HepG2 (cell line): ENCODE measurements around the gene AGPAT3.

Experiments
- ATF1 ChIP-seq: IDR thresholded peaks from 2 replicates; pipeline ENCODE4 v1.6.1; 2016; ENCODE audit warnings: mild to moderate bottlenecking, control low read depth
- ELF4 ChIP-seq: sonication (generic); formaldehyde crosslinking; IDR thresholded peaks from 2 replicates; pipeline ENCODE4 v1.5.0; 2020; ENCODE audit warnings: missing genetic modification reagents, mild to moderate bottlenecking, moderate library complexity, borderline replicate concordance
- ESRRA ChIP-seq: sonication (generic); formaldehyde crosslinking; IDR thresholded peaks from 2 replicates; pipeline ENCODE4 v1.5.1; 2020; ENCODE audit warnings: mild to moderate bottlenecking, low read depth, missing genetic modification reagents
- MTF1 ChIP-seq: sonication (generic); formaldehyde crosslinking; IDR thresholded peaks from 2 replicates; pipeline ENCODE4 v1.5.0; 2020; ENCODE audit warnings: missing genetic modification reagents
- POLR2A ChIP-seq, 2 experiments: IDR thresholded peaks; 2 replicates each; pipeline ENCODE4 v1.6.1; 2011; ENCODE audit warnings: low read depth in 2 of 2, low read length in 2 of 2, mild to moderate bottlenecking in 1 of 2, moderate library complexity in 1 of 2; ENCODE audit not compliant: insufficient read depth in 1 of 2
- POLR2AphosphoS2 ChIP-seq: IDR thresholded peaks from 2 replicates; pipeline ENCODE4 v1.6.1; 2011; ENCODE audit warnings: low read depth, low read length, improper control_type of control experiment
- PRDM10 ChIP-seq: sonication (generic); formaldehyde crosslinking; IDR thresholded peaks from 2 replicates; pipeline ENCODE4 v1.4.0; 2020; ENCODE audit warnings: low read depth, missing genetic modification reagents
- THAP8 ChIP-seq: sonication (generic); formaldehyde crosslinking; IDR thresholded peaks from 2 replicates; pipeline ENCODE4 v1.5.1; 2020; ENCODE audit warnings: missing genetic modification reagents, mild to moderate bottlenecking, borderline replicate concordance
- ZBTB40 ChIP-seq, 2 experiments: fragments of 450-650 bp in 1 of 2; sonication (generic) in 1 of 2; formaldehyde crosslinking in 1 of 2; IDR thresholded peaks; 2 replicates each; pipeline versions ENCODE4 v1.6.1 to v1.8.0; 2016 to 2022; ENCODE audit warnings: antibody characterized with exemption in 1 of 2, mild to moderate bottlenecking in 1 of 2, missing genetic modification reagents in 1 of 2
- ZNF253 ChIP-seq: sonication (generic); formaldehyde crosslinking; IDR thresholded peaks from 2 replicates; pipeline ENCODE4 v1.8.0; 2022; ENCODE audit warnings: mild to moderate bottlenecking, missing genetic modification reagents, borderline replicate concordance
- ZNF616 ChIP-seq: sonication (generic); formaldehyde crosslinking; IDR thresholded peaks from 2 replicates; pipeline ENCODE4 v1.5.0; 2020; ENCODE audit warnings: low read depth, mild to moderate bottlenecking, missing genetic modification reagents

GRCh38 chr21:44005593-44005992 is 140.6 kb downstream of the AGPAT3 start:
- TF ChIP-seq THAP8 (no peak), MTF1 (CRISPR knock-in tag) (no peak), ZNF616 (CRISPR knock-in tag) (no peak), POLR2A (IDR thresholded peaks at IDR 0.05; ENCODE audit: insufficient read depth in 1 of 2, low read depth in 2 of 2, low read length in 2 of 2) (no peak), ATF1 (no peak), ZNF253 (CRISPR knock-in tag) (no peak), POLR2AphosphoS2 (no peak), ZBTB40 (IDR thresholded peaks at IDR 0.05) (no peak), ZBTB40 (CRISPR knock-in tag; IDR thresholded peaks at IDR 0.05) (no peak), PRDM10 (no peak), ESRRA (CRISPR knock-in tag) (no peak), ELF4 (CRISPR knock-in tag) (no peak)
